GM08714 (cell line): Measurements from ENCODE around the gene FMR1.

Source experiments
- H3K4me3 ChIP-seq: fragments of 200-500 bp; sonication (Bioruptor generic); 2 replicates; pipeline ENCODE4 v1.5.1; 2014; ENCODE audit warnings: mild to moderate bottlenecking, low read length, inconsistent platforms
- ZNF274 ChIP-seq: IDR thresholded peaks from 2 replicates; pipeline ENCODE4 v1.6.1; 2012; ENCODE audit warnings: mild to moderate bottlenecking, low read depth, low read length

The FMR1 gene

GRCh38 chrX:147945286-147945685, 33.6 kb downstream of the FMR1 start:
- TF ChIP-seq ZNF274: no peak
- no peak overlapping the region for H3K4me3 ChIP-seq

GRCh38 chrX:147948531-147948930, 36.8 kb downstream of the FMR1 start:
- no peak for TF ChIP-seq ZNF274
- no peak overlapping the region for H3K4me3 ChIP-seq

GRCh38 chrX:147950352-147950751, 38.6 kb downstream of the FMR1 start:
- TF ChIP-seq ZNF274: no peak
- no peak overlapping the region for H3K4me3 ChIP-seq

- no peak for TF ChIP-seq ZNF274
Measured at GRCh38 chrX:147953976-147954375, 42.3 kb downstream of the FMR1 start.

GRCh38 chrX:147957291-147957690, 45.6 kb downstream of the FMR1 start:
- no peak for TF ChIP-seq ZNF274
- no peak overlapping the region for H3K4me3 ChIP-seq

More at GRCh38 chrX:147953976-147954375, 42.3 kb downstream of the FMR1 start:
- no peak overlapping the region for H3K4me3 ChIP-seq

- no peak for TF ChIP-seq ZNF274
Measured at GRCh38 chrX:147958291-147958690, 46.6 kb downstream of the FMR1 start.

GRCh38 chrX:147960722-147961121, 49.0 kb downstream of the FMR1 start:
- no peak overlapping the region for H3K4me3 ChIP-seq
- no peak for TF ChIP-seq ZNF274

More at GRCh38 chrX:147958291-147958690, 46.6 kb downstream of the FMR1 start:
- H3K4me3 ChIP-seq: no peak overlapping the region

- H3K4me3 ChIP-seq: no peak overlapping the region
- TF ChIP-seq ZNF274: no peak
Measured at GRCh38 chrX:147962476-147962875, 50.8 kb downstream of the FMR1 start.

- no peak overlapping the region for H3K4me3 ChIP-seq
- no peak for TF ChIP-seq ZNF274
Measured at GRCh38 chrX:147978931-147979330, 67.2 kb downstream of the FMR1 start.

GRCh38 chrX:147981038-147981752, 69.5 kb downstream of the FMR1 start, which contains the start of gene FMR1NB:
Gene FMR1NB, plus strand, starts transcription at chrX:147981337. Its CDS starts 66 bp downstream, at chrX:147981403.
- no peak for TF ChIP-seq ZNF274
- H3K4me3 ChIP-seq: no peak within 1 kb of the TSS
